Measurements from ENCODE around the gene PGAM1. TPM values are rescaled to one million over a fixed set of nuclear protein-coding genes. Genes with fewer than 3 reads are reported as not detected.
"Not testable (repeated sequence)": the region's sequence is repeated elsewhere in the genome, so short reads cannot be mapped to it uniquely, and the experiment has no call there.

The PGAM1 gene
- polyA plus RNA-seq, 1 donor from 2014 or later, result 195 TPM

DNA sequence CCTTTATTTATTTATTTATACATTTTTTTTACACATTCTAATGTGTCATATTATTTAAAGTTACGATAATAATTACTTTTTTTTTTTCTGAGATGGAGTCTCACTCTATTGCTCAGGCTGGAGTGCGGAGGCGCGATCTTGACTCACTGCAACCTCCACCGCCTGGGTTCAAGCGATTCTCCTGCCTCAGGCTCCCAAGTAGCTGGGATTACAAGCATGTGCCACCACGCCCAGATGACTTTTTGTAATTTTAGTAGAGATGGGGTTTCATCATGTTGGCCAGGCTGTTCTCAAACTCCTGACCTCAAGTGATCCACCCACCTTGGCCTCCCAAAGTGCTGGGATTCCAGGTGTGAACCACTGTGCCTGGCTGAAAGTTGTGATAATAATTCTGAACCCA, 19.5 kb upstream of the PGAM1 start:
- H3F3A ChIP-seq (ENCODE audit: insufficient read depth, low read length, poor library complexity, severe bottlenecking); H4K20me1 ChIP-seq (ENCODE audit: insufficient read depth); H3K79me2 ChIP-seq (replicated peaks; ENCODE audit: insufficient read depth, low read length); H3K9ac ChIP-seq (ENCODE audit: low read length); H3K27ac ChIP-seq (ENCODE audit: low read length); H3K4me3 ChIP-seq (ENCODE audit: low read length); H3K4me2 ChIP-seq (ENCODE audit: low read length); H3K9me2 ChIP-seq (ENCODE audit: insufficient read depth, low read length); H3K36me3 ChIP-seq (ENCODE audit: insufficient read depth, low read length); H3K27me3 ChIP-seq (ENCODE audit: insufficient read depth, low read depth, low read length); H3K9me3 ChIP-seq (ENCODE audit: low read length); H2AFZ ChIP-seq (ENCODE audit: low read depth, low read length): not testable (repeated sequence)

DNA sequence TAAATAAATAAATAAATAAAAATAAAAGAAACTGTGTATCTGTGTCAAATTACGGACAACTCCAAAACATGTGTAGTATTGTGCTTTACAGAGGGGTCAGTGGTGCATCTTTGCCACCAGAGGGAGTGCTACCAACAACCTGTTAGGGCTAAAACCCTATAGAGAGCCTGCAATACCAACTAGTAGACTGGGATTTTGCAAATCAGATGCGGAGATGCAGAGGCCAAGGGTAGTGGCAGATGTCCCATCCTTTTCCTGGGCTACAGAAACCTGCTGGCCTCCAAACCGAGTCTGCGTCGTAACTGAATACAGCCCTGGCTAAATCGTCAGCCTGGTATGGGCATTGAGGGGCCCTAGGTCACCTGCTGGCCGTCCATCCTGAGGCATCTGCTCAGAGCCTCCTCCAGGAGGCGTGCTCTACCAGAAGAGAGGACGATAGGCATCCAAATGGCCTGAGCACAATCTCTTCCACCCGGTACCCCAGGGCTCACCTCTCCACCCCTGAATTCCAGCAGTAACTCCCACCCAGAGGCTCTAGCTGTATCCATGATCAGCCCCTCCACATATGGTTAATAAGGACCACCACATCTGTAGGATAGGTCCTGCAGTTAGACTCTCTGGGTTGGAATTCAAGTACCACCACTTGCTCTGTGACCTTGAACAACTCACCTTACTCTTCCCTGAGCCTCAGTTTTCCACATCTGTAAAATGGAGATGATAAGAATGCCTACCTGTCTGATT, 18.6 kb upstream of the PGAM1 start:
- Histone ChIP-seq H3K27me3 (ENCODE audit: insufficient read depth, low read depth, low read length) (no peaks in the 10 kb centered on the region), H3K9me3 (ENCODE audit: low read length) (no peaks in the 10 kb centered on the region), H2AFZ (ENCODE audit: low read depth, low read length) (no peak overlapping the region), H3K4me3 (ENCODE audit: low read length) (no peak overlapping the region), H3K9me2 (ENCODE audit: insufficient read depth, low read length) (no peaks in the 10 kb centered on the region), H3K27ac (ENCODE audit: low read length) (no peak overlapping the region), H3F3A (ENCODE audit: insufficient read depth, low read length, poor library complexity, severe bottlenecking) (no peaks in the 10 kb centered on the region), H4K20me1 (ENCODE audit: insufficient read depth) (no peaks in the 10 kb centered on the region), H3K36me3 (ENCODE audit: insufficient read depth, low read length) (no peaks in the 10 kb centered on the region), H3K79me2 (replicated peaks; ENCODE audit: insufficient read depth, low read length) (no peaks in the 10 kb centered on the region), H3K9ac (ENCODE audit: low read length) (no peak overlapping the region), H3K4me2 (ENCODE audit: low read length) (no peak overlapping the region)
- TF ChIP-seq, protein P1, sequence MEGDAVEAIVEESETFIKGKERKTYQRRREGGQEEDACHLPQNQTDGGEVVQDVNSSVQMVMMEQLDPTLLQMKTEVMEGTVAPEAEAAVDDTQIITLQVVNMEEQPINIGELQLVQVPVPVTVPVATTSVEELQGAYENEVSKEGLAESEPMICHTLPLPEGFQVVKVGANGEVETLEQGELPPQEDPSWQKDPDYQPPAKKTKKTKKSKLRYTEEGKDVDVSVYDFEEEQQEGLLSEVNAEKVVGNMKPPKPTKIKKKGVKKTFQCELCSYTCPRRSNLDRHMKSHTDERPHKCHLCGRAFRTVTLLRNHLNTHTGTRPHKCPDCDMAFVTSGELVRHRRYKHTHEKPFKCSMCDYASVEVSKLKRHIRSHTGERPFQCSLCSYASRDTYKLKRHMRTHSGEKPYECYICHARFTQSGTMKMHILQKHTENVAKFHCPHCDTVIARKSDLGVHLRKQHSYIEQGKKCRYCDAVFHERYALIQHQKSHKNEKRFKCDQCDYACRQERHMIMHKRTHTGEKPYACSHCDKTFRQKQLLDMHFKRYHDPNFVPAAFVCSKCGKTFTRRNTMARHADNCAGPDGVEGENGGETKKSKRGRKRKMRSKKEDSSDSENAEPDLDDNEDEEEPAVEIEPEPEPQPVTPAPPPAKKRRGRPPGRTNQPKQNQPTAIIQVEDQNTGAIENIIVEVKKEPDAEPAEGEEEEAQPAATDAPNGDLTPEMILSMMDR (IDR thresholded peaks at IDR 0.05; ENCODE audit: poor library complexity, severe bottlenecking), result peak; percentile 71
- TF ChIP-seq MXI1 (conservative IDR thresholded peaks at IDR 0.05; ENCODE audit: poor library complexity, severe bottlenecking) (no peak), TAF1 (IDR thresholded peaks at IDR 0.05; ENCODE audit: low read depth) (no peak), EZH2 (IDR thresholded peaks at IDR 0.05; ENCODE audit: borderline replicate concordance, insufficient read depth, low read length, poor library complexity, severe bottlenecking) (no peak), SMC3 (conservative IDR thresholded peaks at IDR 0.05; ENCODE audit: poor library complexity) (peak; percentile 71), POLR2AphosphoS5 (IDR thresholded peaks at IDR 0.05) (no peak), RAD21 (conservative IDR thresholded peaks at IDR 0.05) (peak; percentile 52), EP300 (conservative IDR thresholded peaks at IDR 0.05; ENCODE audit: poor library complexity, severe bottlenecking) (no peak)
- TF ChIP-seq, protein P2, sequence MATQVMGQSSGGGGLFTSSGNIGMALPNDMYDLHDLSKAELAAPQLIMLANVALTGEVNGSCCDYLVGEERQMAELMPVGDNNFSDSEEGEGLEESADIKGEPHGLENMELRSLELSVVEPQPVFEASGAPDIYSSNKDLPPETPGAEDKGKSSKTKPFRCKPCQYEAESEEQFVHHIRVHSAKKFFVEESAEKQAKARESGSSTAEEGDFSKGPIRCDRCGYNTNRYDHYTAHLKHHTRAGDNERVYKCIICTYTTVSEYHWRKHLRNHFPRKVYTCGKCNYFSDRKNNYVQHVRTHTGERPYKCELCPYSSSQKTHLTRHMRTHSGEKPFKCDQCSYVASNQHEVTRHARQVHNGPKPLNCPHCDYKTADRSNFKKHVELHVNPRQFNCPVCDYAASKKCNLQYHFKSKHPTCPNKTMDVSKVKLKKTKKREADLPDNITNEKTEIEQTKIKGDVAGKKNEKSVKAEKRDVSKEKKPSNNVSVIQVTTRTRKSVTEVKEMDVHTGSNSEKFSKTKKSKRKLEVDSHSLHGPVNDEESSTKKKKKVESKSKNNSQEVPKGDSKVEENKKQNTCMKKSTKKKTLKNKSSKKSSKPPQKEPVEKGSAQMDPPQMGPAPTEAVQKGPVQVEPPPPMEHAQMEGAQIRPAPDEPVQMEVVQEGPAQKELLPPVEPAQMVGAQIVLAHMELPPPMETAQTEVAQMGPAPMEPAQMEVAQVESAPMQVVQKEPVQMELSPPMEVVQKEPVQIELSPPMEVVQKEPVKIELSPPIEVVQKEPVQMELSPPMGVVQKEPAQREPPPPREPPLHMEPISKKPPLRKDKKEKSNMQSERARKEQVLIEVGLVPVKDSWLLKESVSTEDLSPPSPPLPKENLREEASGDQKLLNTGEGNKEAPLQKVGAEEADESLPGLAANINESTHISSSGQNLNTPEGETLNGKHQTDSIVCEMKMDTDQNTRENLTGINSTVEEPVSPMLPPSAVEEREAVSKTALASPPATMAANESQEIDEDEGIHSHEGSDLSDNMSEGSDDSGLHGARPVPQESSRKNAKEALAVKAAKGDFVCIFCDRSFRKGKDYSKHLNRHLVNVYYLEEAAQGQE (IDR thresholded peaks at IDR 0.05; ENCODE audit: borderline replicate concordance), result no peak

DNA sequence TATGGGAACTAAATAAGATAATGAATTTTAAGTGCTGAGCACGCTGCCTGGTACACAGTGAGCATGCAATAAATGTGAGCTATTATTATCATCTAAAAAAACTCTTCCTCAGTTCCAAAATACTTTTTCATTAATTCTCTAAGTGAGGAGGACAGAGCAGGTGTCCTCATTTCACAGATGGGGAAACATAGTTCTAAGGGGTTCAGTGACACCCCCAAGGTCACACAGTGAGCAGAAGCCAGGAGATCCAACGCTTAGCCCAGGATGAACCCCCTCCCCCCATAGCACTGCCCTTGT, 18.1 kb upstream of the PGAM1 start:
- H3K9me2 ChIP-seq (ENCODE audit: insufficient read depth, low read length), result no peaks in the 10 kb centered on the region
- H3K36me3 ChIP-seq (ENCODE audit: insufficient read depth, low read length), result no peaks in the 10 kb centered on the region
- no peaks in the 10 kb centered on the region for H3F3A ChIP-seq (ENCODE audit: insufficient read depth, low read length, poor library complexity, severe bottlenecking)
- H2AFZ ChIP-seq (ENCODE audit: low read depth, low read length), result no peak overlapping the region
- no peak overlapping the region for H3K9ac ChIP-seq (ENCODE audit: low read length)
- H4K20me1 ChIP-seq (ENCODE audit: insufficient read depth), result no peaks in the 10 kb centered on the region
- H3K79me2 ChIP-seq (replicated peaks; ENCODE audit: insufficient read depth, low read length), result no peaks in the 10 kb centered on the region
- H3K4me2 ChIP-seq (ENCODE audit: low read length), result no peak overlapping the region
- TF ChIP-seq, protein P2 (IDR thresholded peaks at IDR 0.05; ENCODE audit: borderline replicate concordance), result no peak
- no peak for TF ChIP-seq MXI1 (conservative IDR thresholded peaks at IDR 0.05; ENCODE audit: poor library complexity, severe bottlenecking)
- TF ChIP-seq TAF1 (IDR thresholded peaks at IDR 0.05; ENCODE audit: low read depth), result no peak
- no peak for TF ChIP-seq RAD21 (conservative IDR thresholded peaks at IDR 0.05)
- no peak for TF ChIP-seq POLR2AphosphoS5 (IDR thresholded peaks at IDR 0.05)
- TF ChIP-seq SMC3 (conservative IDR thresholded peaks at IDR 0.05; ENCODE audit: poor library complexity), result no peak
- H3K27ac ChIP-seq (ENCODE audit: low read length), result no peak overlapping the region
- H3K27me3 ChIP-seq (ENCODE audit: insufficient read depth, low read depth, low read length), result no peaks in the 10 kb centered on the region
- no peaks in the 10 kb centered on the region for H3K9me3 ChIP-seq (ENCODE audit: low read length)
- H3K4me3 ChIP-seq (ENCODE audit: low read length), result no peak overlapping the region

All from neural cell (in vitro differentiated cells).